ENCODE data around the gene ZNRF3.

DNA sequence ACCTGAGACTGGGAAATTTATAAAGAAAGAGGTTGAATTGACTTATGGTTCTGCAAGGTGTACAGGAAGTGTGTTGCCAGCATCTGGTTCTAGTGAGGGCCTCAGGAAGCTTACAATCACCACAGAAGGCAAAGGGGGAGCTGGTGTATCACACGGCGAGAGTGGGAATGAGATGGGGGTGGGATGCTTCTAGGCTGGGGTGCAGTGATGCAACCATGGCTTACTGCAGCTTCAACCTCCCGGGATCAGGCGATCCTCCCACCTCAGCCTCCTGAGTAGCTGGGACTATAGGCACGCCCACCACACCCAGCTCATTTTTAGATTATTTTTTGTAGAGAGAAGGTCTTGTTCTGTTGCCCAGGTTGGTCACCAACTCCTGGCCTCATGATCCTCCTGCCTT is 117.3 kb downstream of the ZNRF3 start:
- TF ChIP-seq CTCF (IDR thresholded peaks at IDR 0.05) = no peak
- no peak for TF ChIP-seq POLR2A (IDR thresholded peaks at IDR 0.05)

All from body of pancreas (tissue), 4 donors.